ENCODE measurements around the gene MADD.

MADD gene

DNA sequence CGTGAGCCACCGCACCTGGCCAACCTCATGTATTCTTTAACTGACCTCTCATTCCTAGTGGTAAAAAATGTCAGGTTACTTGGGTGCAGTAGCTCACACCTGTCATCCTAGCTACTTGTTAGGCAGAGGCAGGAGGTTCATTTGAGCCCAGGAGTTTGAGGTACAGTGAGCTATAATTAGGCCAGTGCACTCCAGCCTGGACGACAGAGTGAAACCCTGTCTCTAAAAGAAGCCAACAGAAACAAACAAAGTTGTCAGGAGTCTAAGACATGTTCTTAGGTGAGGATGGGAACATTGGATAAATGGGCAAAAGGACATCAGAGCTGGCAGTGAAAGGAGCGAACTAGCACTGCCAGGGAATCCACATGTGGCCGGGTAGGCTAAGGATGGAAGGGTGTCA, 18.1 kb downstream of the MADD start:
- DNase-seq (ENCODE audit: low read depth), result no peak
- no peak overlapping the region for H3K4me3 ChIP-seq (ENCODE audit: control insufficient read depth, low read depth, low read length)
- no peak for TF ChIP-seq CTCF (IDR thresholded peaks at IDR 0.05; ENCODE audit: control insufficient read depth, insufficient read depth, low read depth, low read length, missing control alignments)

GRCh38 chr11:47289856-47290255, 19.9 kb downstream of the MADD start:
- no peak for TF ChIP-seq CTCF (IDR thresholded peaks at IDR 0.05; ENCODE audit: control insufficient read depth, insufficient read depth, low read depth, low read length, missing control alignments)
- no peak for DNase-seq (ENCODE audit: low read depth)
- H3K4me3 ChIP-seq (ENCODE audit: control insufficient read depth, low read depth, low read length), result no peak overlapping the region

DNA sequence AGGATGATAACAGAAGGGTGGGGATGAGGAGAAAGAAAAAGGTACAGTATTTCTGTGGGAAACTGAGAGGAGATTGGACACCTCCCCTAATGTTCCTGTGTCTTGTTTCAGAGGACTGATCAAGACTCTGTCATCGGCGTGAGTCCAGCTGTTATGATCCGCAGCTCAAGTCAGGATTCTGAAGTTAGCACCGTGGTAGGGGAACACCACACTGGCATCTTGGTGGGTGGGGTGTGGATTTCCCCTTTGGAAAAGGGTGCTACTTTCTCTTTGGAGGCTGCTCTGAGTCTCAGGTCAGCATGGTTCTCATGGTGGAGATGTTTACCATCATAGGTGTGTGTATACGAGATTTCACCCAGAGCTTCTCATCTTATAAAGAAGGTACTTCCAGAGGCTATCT, 25.5 kb downstream of the MADD start:
- no peak for TF ChIP-seq CTCF (IDR thresholded peaks at IDR 0.05; ENCODE audit: control insufficient read depth, insufficient read depth, low read depth, low read length, missing control alignments)
- no peak overlapping the region for H3K4me3 ChIP-seq (ENCODE audit: control insufficient read depth, low read depth, low read length)
- no peak for DNase-seq (ENCODE audit: low read depth)

DNA sequence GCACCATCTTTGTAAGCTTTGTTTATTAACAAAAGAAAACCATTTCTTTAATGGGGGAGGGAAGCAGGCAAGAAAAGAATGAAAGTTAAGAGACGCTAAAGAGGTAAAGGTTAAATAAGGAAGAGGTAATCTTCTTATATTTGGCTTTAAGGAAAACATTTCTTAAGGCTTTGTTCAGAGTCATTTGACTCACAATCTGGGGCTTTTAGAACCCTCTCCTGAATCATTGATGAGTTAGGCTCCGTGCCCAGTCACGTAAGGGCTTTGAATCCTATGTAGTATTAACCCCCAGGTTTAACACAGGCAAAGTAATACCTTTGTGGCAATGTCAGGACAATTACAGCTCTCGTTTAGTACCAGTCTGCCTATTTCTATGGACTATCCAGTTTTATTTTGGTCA, 26.1 kb downstream of the MADD start:
- DNase-seq (ENCODE audit: low read depth), result no peak
- TF ChIP-seq CTCF (IDR thresholded peaks at IDR 0.05; ENCODE audit: control insufficient read depth, insufficient read depth, low read depth, low read length, missing control alignments), result no peak
- no peak overlapping the region for H3K4me3 ChIP-seq (ENCODE audit: control insufficient read depth, low read depth, low read length)

- DNase-seq (ENCODE audit: low read depth), result no peak
- TF ChIP-seq CTCF (IDR thresholded peaks at IDR 0.05; ENCODE audit: control insufficient read depth, insufficient read depth, low read depth, low read length, missing control alignments), result no peak
- no peak overlapping the region for H3K4me3 ChIP-seq (ENCODE audit: control insufficient read depth, low read depth, low read length)
Measured at GRCh38 chr11:47299078-47299477, 29.1 kb downstream of the MADD start.

GRCh38 chr11:47302853-47303252, 32.9 kb downstream of the MADD start:
- TF ChIP-seq CTCF (IDR thresholded peaks at IDR 0.05; ENCODE audit: control insufficient read depth, insufficient read depth, low read depth, low read length, missing control alignments), result no peak
- no peak for DNase-seq (ENCODE audit: low read depth)
- no peak overlapping the region for H3K4me3 ChIP-seq (ENCODE audit: control insufficient read depth, low read depth, low read length)
